Mucosa of descending colon (tissue), 3 donors: ENCODE measurements around the gene PIEZO2. TPM values are rescaled to one million over a fixed set of nuclear protein-coding genes. Genes with fewer than 3 reads are reported as not detected.
A peak's percentile ranks its signal among the peaks of the same experiment; 100 is the strongest.

Source experiments
- ATAC-seq: fragments of 200-7000 bp; cut with Tn5 transposase; one replicate; pipeline ENCODE4 v1.9.1; 2020; ENCODE audit warnings: mild to moderate bottlenecking, moderate library complexity
- DNase-seq, 3 donors: peaks; one replicate each; pipeline ENCODE4 v3.0.0-alpha.2; 2020
- H3K36me3 ChIP-seq: fragments of 200-600 bp; one replicate; pipeline ENCODE4 v1.8.0; 2021; ENCODE audit warnings: low read depth, mild to moderate bottlenecking
- H3K4me1 ChIP-seq: fragments of 200-600 bp; one replicate; pipeline ENCODE4 v1.8.0; 2021; ENCODE audit warnings: low read depth, mild to moderate bottlenecking
- H3K4me3 ChIP-seq: fragments of 200-600 bp; one replicate; pipeline ENCODE4 v1.8.0; 2021; ENCODE audit warnings: mild to moderate bottlenecking
- H3K9me3 ChIP-seq: fragments of 200-600 bp; one replicate; pipeline ENCODE4 v1.8.0; 2021; ENCODE audit warnings: mild to moderate bottlenecking
- intact Hi-C, 2 donors: fragments of 100-400 bp; cut with DNase I in 1 of 2; cut with micrococcal nuclease in 1 of 2; formaldehyde crosslinking; loops; one replicate each; pipeline versions ENCODE4 v1.11.0 to v1.11.1; 2022; cut with DNase I, micrococcal nuclease
- total RNA-seq, 3 donors: library from RNA; stranded (reverse); fragmentation: NEBNext Ultra II Directional in 2 of 3; extraction: Animal tissue kit (Norgen Biotek cat#: 25700) in 2 of 3; gene quantifications; one replicate each; pipeline versions ENCODE4 v1.2.1 to v1.2.4, GENCODE V29; 2021 to 2023
- TF ChIP-seq, protein P1 (sequence below): fragments of 200-600 bp; IDR thresholded peaks from one replicate; pipeline ENCODE4 v1.8.0; 2022; ENCODE audit warnings: antibody characterized with exemption, mild to moderate bottlenecking
- donor health status: DM: no; HTN: no; CAD: no; lungs with moderate emphysema.
- donor health status: DM: no; HTN: no; CAD: no.
- donor health status: DM: no; HTN: yes; CAD: no.

The PIEZO2 gene
- total RNA-seq, 3 donors from 2014 or later = 1.0 to 18.9 (median 1.4) TPM

GRCh38 chr18:10726198-10727068 is 422.9 kb downstream of the PIEZO2 start:
- TF ChIP-seq, protein P1, sequence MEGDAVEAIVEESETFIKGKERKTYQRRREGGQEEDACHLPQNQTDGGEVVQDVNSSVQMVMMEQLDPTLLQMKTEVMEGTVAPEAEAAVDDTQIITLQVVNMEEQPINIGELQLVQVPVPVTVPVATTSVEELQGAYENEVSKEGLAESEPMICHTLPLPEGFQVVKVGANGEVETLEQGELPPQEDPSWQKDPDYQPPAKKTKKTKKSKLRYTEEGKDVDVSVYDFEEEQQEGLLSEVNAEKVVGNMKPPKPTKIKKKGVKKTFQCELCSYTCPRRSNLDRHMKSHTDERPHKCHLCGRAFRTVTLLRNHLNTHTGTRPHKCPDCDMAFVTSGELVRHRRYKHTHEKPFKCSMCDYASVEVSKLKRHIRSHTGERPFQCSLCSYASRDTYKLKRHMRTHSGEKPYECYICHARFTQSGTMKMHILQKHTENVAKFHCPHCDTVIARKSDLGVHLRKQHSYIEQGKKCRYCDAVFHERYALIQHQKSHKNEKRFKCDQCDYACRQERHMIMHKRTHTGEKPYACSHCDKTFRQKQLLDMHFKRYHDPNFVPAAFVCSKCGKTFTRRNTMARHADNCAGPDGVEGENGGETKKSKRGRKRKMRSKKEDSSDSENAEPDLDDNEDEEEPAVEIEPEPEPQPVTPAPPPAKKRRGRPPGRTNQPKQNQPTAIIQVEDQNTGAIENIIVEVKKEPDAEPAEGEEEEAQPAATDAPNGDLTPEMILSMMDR = no peak
- Histone ChIP-seq H3K36me3 (no peaks in the 10 kb centered on the region), H3K9me3 (no peaks in the 10 kb centered on the region), H3K4me1 (no peaks in the 10 kb centered on the region), H3K4me3 (no peak overlapping the region)
- DNase-seq (peak in 2 of 3 donors; percentile 8 to 29), ATAC-seq (peak; percentile 65)
- intact Hi-C loops = no loop called here

- intact Hi-C loops = no loop called here
- Histone ChIP-seq H3K4me3 (no peak overlapping the region), H3K36me3 (no peaks in the 10 kb centered on the region), H3K9me3 (no peaks in the 10 kb centered on the region), H3K4me1 (no peaks in the 10 kb centered on the region)
- TF ChIP-seq, protein P1 = no peak
- ATAC-seq (no peak), DNase-seq (no peak)
Observed at GRCh38 chr18:10724666-10725065, 424.7 kb downstream of the PIEZO2 start.

GRCh38 chr18:10723496-10723895 is 425.9 kb downstream of the PIEZO2 start:
- Histone ChIP-seq H3K4me3 (no peak overlapping the region), H3K4me1 (no peaks in the 10 kb centered on the region), H3K9me3 (no peaks in the 10 kb centered on the region), H3K36me3 (no peaks in the 10 kb centered on the region)
- ATAC-seq (no peak), DNase-seq (no peak)
- TF ChIP-seq, protein P1 = no peak
- intact Hi-C loops = no loop called here

GRCh38 chr18:10718809-10719208 is 430.6 kb downstream of the PIEZO2 start:
- Histone ChIP-seq H3K4me3 (no peak overlapping the region), H3K4me1 (no peaks in the 10 kb centered on the region), H3K9me3 (no peaks in the 10 kb centered on the region), H3K36me3 (no peaks in the 10 kb centered on the region)
- TF ChIP-seq, protein P1 = no peak
- intact Hi-C loops = loop anchor here in 1 of 2 donors (5.0 kb wide), 1 partner anchor 58 kb away; no protein-coding TSS in a partner anchor
- DNase-seq (no peak), ATAC-seq (no peak)

DNA sequence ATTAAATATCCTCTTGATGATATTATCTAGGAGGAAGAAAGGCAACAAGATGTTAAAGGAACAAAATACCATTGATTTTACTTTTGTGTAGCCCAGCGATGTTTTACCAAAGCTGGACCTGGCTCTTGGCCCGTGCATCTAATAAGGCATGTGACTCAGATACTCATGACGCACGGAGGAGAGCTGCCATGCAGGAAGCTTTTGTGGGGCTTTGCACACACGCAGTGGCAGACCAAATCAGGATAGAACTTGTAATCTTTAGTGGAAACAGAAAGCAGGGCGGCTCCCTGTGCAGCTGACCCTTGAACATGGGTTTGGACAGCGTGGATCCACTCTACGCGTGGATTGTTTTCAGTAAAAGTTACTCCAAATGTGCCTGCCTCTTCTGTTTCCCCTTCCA is 433.6 kb downstream of the PIEZO2 start:
- DNase-seq = peak in 1 of 3 donors; percentile 4
- ATAC-seq = no peak
- H3K9me3 ChIP-seq = no peaks in the 10 kb centered on the region
- H3K4me1 ChIP-seq = no peaks in the 10 kb centered on the region
- H3K4me3 ChIP-seq = no peak overlapping the region
- intact Hi-C loops = loop anchor here in 1 of 2 donors (5.0 kb wide), 1 partner anchor 62 kb away; no protein-coding TSS in a partner anchor
- no peaks in the 10 kb centered on the region for H3K36me3 ChIP-seq
- TF ChIP-seq, protein P1 = no peak
